Osteocyte (in vitro differentiated cells): Measurements from ENCODE around the gene NCF4. TPM values are rescaled to one million over a fixed set of nuclear protein-coding genes. Genes with fewer than 3 reads are reported as not detected.

Experiments used
- DNase-seq: peaks from one replicate; pipeline ENCODE4 v3.0.0; 2021; ENCODE audit warnings: mixed read lengths; ENCODE audit not compliant: unreplicated experiment; ENCODE audit errors: extremely low spot score
- H3K27ac Mint-ChIP-seq: one replicate; pipeline ENCODE4 v1.8.0; 2021; ENCODE audit warnings: mild to moderate bottlenecking, mixed read lengths; ENCODE audit not compliant: unreplicated experiment
- H3K27me3 Mint-ChIP-seq: one replicate; pipeline ENCODE4 v1.8.0; 2021; ENCODE audit warnings: mixed read lengths; ENCODE audit not compliant: unreplicated experiment
- H3K36me3 Mint-ChIP-seq: one replicate; pipeline ENCODE4 v1.8.0; 2021; ENCODE audit warnings: mixed read lengths; ENCODE audit not compliant: unreplicated experiment
- H3K4me1 Mint-ChIP-seq: one replicate; pipeline ENCODE4 v1.8.0; 2021; ENCODE audit warnings: mixed read lengths; ENCODE audit not compliant: unreplicated experiment
- H3K4me3 Mint-ChIP-seq: one replicate; pipeline ENCODE4 v1.8.0; 2021; ENCODE audit warnings: mild to moderate bottlenecking, moderate library complexity, mixed read lengths; ENCODE audit not compliant: unreplicated experiment
- H3K9me3 Mint-ChIP-seq: one replicate; pipeline ENCODE4 v1.8.0; 2021; ENCODE audit warnings: mixed read lengths; ENCODE audit not compliant: unreplicated experiment
- CTCF ChIP-seq: fragments of 200-600 bp; sonication (generic); IDR thresholded peaks from 2 replicates; pipeline ENCODE4 v1.5.0; 2021; ENCODE audit warnings: antibody characterized with exemption, mild to moderate bottlenecking, moderate library complexity
- total RNA-seq: library from RNA; stranded (reverse); gene quantifications from 2 replicates; pipeline ENCODE4 v1.2.1, GENCODE V29; 2021

The NCF4 gene
- total RNA-seq, 1 donor from 2014 or later = not detected

DNA sequence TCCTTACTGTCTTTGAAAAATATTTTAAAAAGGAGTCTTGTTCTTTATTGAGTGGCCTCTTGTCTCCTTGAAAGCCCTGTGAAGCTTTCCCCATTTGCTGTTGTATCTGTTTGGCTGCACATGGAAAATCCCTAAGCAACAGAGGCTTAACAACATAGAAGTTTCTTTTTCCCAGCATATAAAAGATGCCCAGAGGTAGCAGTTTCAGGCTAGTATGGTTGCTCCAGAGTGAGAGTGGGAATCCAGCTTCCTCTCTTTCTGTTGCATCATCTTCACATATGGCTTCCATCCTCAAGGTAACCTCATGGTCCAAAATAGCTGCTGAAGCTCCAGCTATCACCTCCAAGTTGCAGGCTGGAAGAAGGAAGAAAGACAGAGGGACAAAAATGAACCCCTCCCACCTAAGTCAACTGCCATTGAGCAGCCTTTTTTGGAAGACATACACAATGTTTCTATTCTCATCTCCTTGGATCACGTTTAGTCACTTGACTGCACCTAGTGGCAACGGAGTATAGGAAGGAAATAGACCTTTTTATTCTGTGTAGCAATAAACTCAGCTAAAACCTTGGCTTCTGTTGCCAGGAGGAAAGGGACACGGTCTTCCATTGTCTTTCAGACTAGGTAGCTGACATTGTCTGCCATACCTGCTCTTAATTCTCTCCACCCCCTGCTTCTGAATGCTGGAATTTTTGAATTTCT lies 57.9 kb downstream of the NCF4 start:
- no peak for DNase-seq
- no peak overlapping the region for H3K27ac Mint-ChIP-seq
- H3K9me3 Mint-ChIP-seq = no peaks in the 10 kb centered on the region
- H3K4me1 Mint-ChIP-seq = peaks cover 5% of the 10 kb centered on the region
- peaks cover 20% of the 10 kb centered on the region for H3K27me3 Mint-ChIP-seq
- no peaks in the 10 kb centered on the region for H3K36me3 Mint-ChIP-seq
- TF ChIP-seq CTCF = no peak
- H3K4me3 Mint-ChIP-seq = no peak overlapping the region

DNA sequence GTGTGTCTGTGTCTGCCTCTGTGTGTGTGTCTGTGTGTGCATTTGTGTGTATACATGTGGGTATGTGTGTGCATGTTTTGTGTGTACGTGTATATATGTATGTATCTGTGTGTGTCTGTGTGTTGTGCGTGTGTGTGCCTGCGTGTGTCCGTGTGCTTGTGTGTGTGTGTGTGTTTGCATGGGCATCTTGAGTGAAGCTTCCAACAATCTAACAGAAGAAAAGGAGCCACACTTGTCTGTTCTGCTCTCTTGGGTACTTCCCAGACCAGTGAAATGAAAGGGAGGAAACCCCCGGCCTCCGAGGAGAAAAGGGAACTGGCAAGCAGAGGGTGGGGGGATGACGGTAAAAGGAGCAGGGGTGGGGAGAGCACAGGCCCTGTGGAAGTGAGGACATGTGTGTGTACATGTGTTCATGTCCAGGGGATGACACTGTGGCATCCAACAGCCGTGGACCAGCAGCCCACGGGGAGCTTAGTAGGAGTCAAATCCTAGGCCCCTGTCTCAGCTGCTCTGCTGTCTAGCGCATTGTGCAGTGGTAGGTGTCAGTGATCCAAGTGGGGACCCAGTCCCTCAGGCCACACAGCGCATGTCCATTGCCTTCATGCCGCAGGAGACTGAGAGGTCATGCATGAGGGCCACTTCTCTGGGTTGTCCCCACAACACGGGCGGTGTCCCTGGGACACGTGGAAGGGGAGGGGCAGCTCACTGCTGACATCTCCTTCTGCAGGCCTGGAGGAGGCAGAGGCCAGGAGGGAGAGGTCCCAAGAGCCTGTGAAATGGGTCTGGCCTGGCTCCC lies 60.7 kb downstream of the NCF4 start:
- TF ChIP-seq CTCF = no peak
- Mint-ChIP-seq H3K9me3 (no peaks in the 10 kb centered on the region), H3K4me3 (no peak overlapping the region), H3K27ac (no peak overlapping the region), H3K36me3 (no peaks in the 10 kb centered on the region), H3K27me3 (peaks cover 17% of the 10 kb centered on the region), H3K4me1 (peaks cover 5% of the 10 kb centered on the region)
- no peak for DNase-seq

DNA sequence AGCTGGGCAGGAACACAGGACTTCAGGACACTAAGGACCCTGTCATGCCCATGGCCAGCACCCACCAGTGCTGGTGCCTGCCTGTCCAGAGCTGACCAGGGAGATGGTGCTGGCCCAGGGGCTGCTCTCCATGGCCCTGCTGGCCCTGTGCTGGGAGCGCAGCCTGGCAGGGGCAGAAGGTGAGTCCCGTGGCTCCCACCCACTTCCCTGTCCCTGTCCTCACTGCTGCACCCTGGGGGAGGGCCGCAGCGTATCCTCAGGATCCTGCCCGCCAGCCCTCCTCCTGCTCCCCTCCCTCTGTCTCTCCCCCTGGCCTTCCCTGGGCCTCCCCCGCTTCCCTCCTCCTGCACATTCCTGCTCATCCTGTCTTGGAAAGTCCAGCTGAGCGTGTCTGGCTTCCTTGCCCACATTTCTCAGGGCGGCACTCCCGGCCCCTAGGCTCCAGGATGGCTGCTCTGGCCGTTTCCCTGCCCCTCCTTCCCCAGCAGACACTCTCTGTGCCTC lies 61.4 kb downstream of the NCF4 start:
- peaks cover 17% of the 10 kb centered on the region for H3K27me3 Mint-ChIP-seq
- no peak for TF ChIP-seq CTCF
- H3K36me3 Mint-ChIP-seq = no peaks in the 10 kb centered on the region
- no peaks in the 10 kb centered on the region for H3K9me3 Mint-ChIP-seq
- H3K4me3 Mint-ChIP-seq = no peak overlapping the region
- no peak for DNase-seq
- H3K4me1 Mint-ChIP-seq = peaks cover 5% of the 10 kb centered on the region
- H3K27ac Mint-ChIP-seq = no peak overlapping the region

DNA sequence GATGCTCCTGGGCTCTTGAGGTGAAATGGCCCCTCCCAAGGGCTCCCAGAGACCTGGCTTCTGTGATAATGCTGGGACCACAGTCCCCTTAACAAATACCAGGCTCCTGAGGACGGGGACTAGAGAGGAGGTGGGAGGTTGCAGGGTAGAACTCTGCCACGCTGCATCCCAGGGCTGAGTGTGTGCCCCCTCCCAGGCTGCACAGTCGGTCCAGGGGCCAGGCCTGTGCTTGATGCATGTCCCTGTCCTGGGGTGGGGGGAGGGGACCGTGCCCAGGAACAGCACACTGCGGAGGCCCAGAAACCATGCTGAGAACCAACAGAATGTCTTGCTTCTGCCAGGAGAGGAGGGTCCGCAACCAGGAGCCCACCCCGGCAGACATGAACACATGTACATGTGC lies 61.9 kb downstream of the NCF4 start:
- Mint-ChIP-seq H3K27ac (no peak overlapping the region), H3K27me3 (peaks cover 20% of the 10 kb centered on the region), H3K36me3 (no peaks in the 10 kb centered on the region), H3K4me3 (no peak overlapping the region), H3K4me1 (peaks cover 5% of the 10 kb centered on the region), H3K9me3 (no peaks in the 10 kb centered on the region)
- TF ChIP-seq CTCF = no peak
- no peak for DNase-seq

- H3K9me3 Mint-ChIP-seq = no peaks in the 10 kb centered on the region
- no peak overlapping the region for H3K4me3 Mint-ChIP-seq
- no peaks in the 10 kb centered on the region for H3K36me3 Mint-ChIP-seq
- peaks cover 5% of the 10 kb centered on the region for H3K4me1 Mint-ChIP-seq
- no peak for TF ChIP-seq CTCF
- H3K27ac Mint-ChIP-seq = no peak overlapping the region
- peaks cover 20% of the 10 kb centered on the region for H3K27me3 Mint-ChIP-seq
- DNase-seq = no peak
Observed at GRCh38 chr22:36923131-36923788, 62.5 kb downstream of the NCF4 start.
